Measurements from ENCODE around the gene CST2.

CST2 gene

GRCh38 chr20:23776067-23776771, 50.3 kb downstream of the CST2 start:
- Mint-ChIP-seq H3K27ac (no peak overlapping the region), H3K27me3 (peaks cover 20% of the 10 kb centered on the region), H3K9me3 (no peaks in the 10 kb centered on the region), H3K4me3 (no peak overlapping the region), H3K4me1 (no peaks in the 10 kb centered on the region)
- ATAC-seq = peak; percentile 44
- DNase-seq = no peak

GRCh38 chr20:23774081-23774480, 52.4 kb downstream of the CST2 start:
- DNase-seq (no peak), ATAC-seq (no peak)
- H3K4me1 Mint-ChIP-seq = no peaks in the 10 kb centered on the region
- H3K27ac Mint-ChIP-seq = no peak overlapping the region
- no peaks in the 10 kb centered on the region for H3K9me3 Mint-ChIP-seq
- H3K27me3 Mint-ChIP-seq = peaks cover 28% of the 10 kb centered on the region
- H3K4me3 Mint-ChIP-seq = no peak overlapping the region

All from stimulated activated naive CD8-positive, alpha-beta T cell treated with anti-CD3 and anti-CD28 coated beads, Interleukin-15, amount 100 ng/mL, for 72 hours (primary cell).